IPS-18c (cell line): Measurements from ENCODE around the gene AGER.
"Not testable (repeated sequence)": the region's sequence is repeated elsewhere in the genome, so short reads cannot be mapped to it uniquely, and the experiment has no call there.

ENCODE experiments used
- H3K4me3 ChIP-seq: 2 replicates; pipeline ENCODE4 v1.7.0; 2013; ENCODE audit warnings: low read depth, mild to moderate bottlenecking, low read length, moderate library complexity; ENCODE audit not compliant: insufficient read depth
- H3K9me3 ChIP-seq: one replicate; pipeline ENCODE4 v1.6.1; 2013; ENCODE audit warnings: mild to moderate bottlenecking, low read length, moderate library complexity; ENCODE audit not compliant: control insufficient read depth, insufficient read depth

Gene AGER

GRCh38 chr6:32190054-32190851 lies 6.2 kb upstream of the AGER start, which contains the start of gene PBX2:
Gene PBX2 (minus strand): TSS chr6:32190202. CDS start chr6:32189915, 287 bp downstream.
- Histone ChIP-seq H3K4me3 (peak within 1 kb of the TSS; percentile 70), H3K9me3 (no peaks in the 10 kb centered on the region)

GRCh38 chr6:32189742-32190053 lies 5.6 kb upstream of the AGER start:
- H3K9me3 ChIP-seq: no peaks in the 10 kb centered on the region
- H3K4me3 ChIP-seq: peak overlapping the region; percentile 70

- Histone ChIP-seq H3K9me3 (no peaks in the 10 kb centered on the region), H3K4me3 (peak overlapping the region; percentile 70)
Measured at GRCh38 chr6:32189069-32189741, 5.2 kb upstream of the AGER start.

GRCh38 chr6:32188381-32189068 lies 4.5 kb upstream of the AGER start:
- Histone ChIP-seq H3K9me3 (no peaks in the 10 kb centered on the region), H3K4me3 (peak overlapping the region; percentile 70)

- not testable (repeated sequence) for H3K4me3 ChIP-seq, H3K9me3 ChIP-seq
Measured at GRCh38 chr6:32187725-32188380, 3.8 kb upstream of the AGER start.

GRCh38 chr6:32187009-32187709 lies 3.1 kb upstream of the AGER start:
- Histone ChIP-seq H3K9me3 (no peaks in the 10 kb centered on the region), H3K4me3 (no peak overlapping the region)

GRCh38 chr6:32186151-32186840 lies 2.2 kb upstream of the AGER start:
- H3K4me3 ChIP-seq, H3K9me3 ChIP-seq: not testable (repeated sequence)

GRCh38 chr6:32185681-32186131 lies 1.7 kb upstream of the AGER start:
- not testable (repeated sequence) for H3K4me3 ChIP-seq, H3K9me3 ChIP-seq

- Histone ChIP-seq H3K9me3 (no peaks in the 10 kb centered on the region), H3K4me3 (no peak overlapping the region)
Measured at GRCh38 chr6:32183483-32184083, 470 bp downstream of the AGER start.

- H3K4me3 ChIP-seq: no peak overlapping the region
- no peaks in the 10 kb centered on the region for H3K9me3 ChIP-seq
Measured at GRCh38 chr6:32183030-32183429, 1.0 kb downstream of the AGER start.

GRCh38 chr6:32182555-32182981 lies 1.5 kb downstream of the AGER start:
- Histone ChIP-seq H3K4me3 (no peak overlapping the region), H3K9me3 (no peaks in the 10 kb centered on the region)

- H3K4me3 ChIP-seq: no peak overlapping the region
- no peaks in the 10 kb centered on the region for H3K9me3 ChIP-seq
Measured at GRCh38 chr6:32181915-32182529, 2.0 kb downstream of the AGER start.

GRCh38 chr6:32181148-32181702 lies 2.8 kb downstream of the AGER start:
- Histone ChIP-seq H3K9me3 (no peaks in the 10 kb centered on the region), H3K4me3 (no peak overlapping the region)

GRCh38 chr6:32179766-32180405 lies 4.2 kb downstream of the AGER start:
- Histone ChIP-seq H3K9me3 (no peaks in the 10 kb centered on the region), H3K4me3 (no peak overlapping the region; the same call in 1 of the 2 replicates)
